Activated CD4-positive, alpha-beta T cell treated with anti-CD3 and anti-CD28 coated beads, Interleukin-2, amount 50 U/mL, for 1 hour (primary cell): ENCODE measurements around the gene WNT3A.

Experiments used
- DNase-seq: peaks from one replicate; pipeline ENCODE4 v3.0.0-alpha.2; 2020

Gene WNT3A

GRCh38 chr1:228088586-228089498 lies 82.0 kb downstream of the WNT3A start:
- no peak for DNase-seq

GRCh38 chr1:228089519-228090380 lies 83.0 kb downstream of the WNT3A start:
- DNase-seq, result no peak

GRCh38 chr1:228090613-228091081 lies 83.8 kb downstream of the WNT3A start:
- no peak for DNase-seq

DNA sequence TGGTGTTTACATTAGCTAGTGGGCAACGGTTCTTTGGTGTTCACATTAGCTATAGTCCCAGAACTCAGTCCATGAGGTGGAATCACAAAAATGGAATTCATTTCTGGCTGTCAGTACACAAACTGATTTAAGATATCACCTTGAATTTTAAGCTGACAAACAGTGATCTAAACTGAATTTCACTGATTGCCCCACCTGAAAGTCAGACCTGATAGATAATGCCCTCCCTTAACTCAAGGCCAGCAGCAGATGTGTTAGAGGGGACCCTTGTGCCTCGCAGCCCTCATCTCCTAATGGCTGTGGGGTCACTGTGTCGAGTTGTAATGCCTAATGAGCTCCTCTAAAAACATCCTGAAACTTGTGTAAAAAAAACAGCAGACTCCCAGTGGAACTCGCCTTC lies 84.3 kb downstream of the WNT3A start:
- no peak for DNase-seq

- no peak for DNase-seq
Measured at GRCh38 chr1:228092342-228093049, 85.7 kb downstream of the WNT3A start.

GRCh38 chr1:228093050-228093906 lies 86.5 kb downstream of the WNT3A start:
- DNase-seq, result no peak

- DNase-seq, result no peak
Measured at GRCh38 chr1:228094432-228095016, 87.7 kb downstream of the WNT3A start.

- DNase-seq, result no peak
Measured at GRCh38 chr1:228095161-228095560, 88.4 kb downstream of the WNT3A start.

DNA sequence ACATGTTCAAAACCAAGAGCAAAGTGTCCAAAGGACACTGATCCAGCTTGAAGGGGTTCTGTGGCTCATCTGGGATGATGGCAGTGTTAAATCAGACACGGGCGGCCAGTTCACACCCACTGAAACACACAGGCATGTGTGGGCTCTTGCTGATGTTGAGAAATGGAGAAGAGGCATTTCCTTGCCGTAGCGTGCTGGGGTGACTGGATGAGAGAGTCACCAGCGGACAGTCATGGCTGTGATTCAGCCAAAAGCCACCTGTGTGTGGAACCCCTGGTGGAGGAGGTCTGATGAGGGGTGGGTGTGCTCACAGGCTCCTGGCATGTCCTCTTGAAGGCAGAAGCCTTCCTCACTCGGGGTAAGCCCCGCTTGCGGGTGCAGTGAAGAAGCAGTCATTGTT lies 89.1 kb downstream of the WNT3A start:
- DNase-seq, result no peak

DNA sequence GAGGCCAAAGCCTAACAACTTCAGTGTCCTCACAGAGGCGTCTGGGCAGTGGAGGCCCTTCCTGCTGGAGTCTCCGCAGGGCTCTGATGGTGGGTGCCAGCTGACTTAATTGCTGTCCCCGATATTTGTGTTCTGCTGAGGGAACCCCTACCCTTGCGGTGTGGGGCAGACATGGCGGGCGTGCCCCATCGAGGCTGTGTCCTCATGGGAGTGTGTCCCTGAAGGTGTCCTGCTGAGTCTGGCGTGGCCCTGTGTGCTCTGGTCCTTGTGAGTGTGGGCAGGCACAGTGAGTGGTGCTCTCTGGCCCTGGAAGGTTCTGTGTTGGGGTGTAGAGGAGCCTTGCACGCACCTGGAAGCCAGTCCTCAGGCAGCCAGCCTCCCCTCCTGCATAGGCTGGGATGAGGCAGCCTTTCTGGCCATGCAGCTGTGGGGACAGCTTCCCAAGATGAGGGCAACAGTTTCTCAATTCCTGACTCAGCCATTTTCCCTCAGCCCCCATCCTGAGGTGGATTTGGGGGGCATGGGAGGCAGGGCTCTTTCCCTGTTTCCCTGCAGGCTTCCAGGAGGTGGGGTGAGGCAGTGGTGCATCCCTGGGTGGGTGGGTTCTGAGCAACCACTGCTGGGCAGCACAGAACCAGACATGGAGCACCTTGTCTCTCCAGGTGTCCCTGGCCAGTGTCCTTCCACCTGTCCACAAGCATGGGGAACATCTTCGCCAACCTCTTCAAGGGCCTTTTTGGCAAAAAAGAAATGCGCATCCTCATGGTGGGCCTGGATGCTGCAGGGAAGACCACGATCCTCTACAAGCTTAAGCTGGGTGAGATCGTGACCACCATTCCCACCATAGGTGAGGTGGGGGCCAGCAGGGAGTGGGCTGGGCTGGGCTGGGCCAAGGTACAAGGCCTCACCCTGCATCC lies 89.9 kb downstream of the WNT3A start:
- no peak for DNase-seq

GRCh38 chr1:228097333-228098081 lies 90.7 kb downstream of the WNT3A start:
- no peak for DNase-seq

GRCh38 chr1:228098323-228098931 lies 91.6 kb downstream of the WNT3A start:
- DNase-seq, result no peak

GRCh38 chr1:228099331-228099732 lies 92.5 kb downstream of the WNT3A start:
- DNase-seq, result no peak

DNA sequence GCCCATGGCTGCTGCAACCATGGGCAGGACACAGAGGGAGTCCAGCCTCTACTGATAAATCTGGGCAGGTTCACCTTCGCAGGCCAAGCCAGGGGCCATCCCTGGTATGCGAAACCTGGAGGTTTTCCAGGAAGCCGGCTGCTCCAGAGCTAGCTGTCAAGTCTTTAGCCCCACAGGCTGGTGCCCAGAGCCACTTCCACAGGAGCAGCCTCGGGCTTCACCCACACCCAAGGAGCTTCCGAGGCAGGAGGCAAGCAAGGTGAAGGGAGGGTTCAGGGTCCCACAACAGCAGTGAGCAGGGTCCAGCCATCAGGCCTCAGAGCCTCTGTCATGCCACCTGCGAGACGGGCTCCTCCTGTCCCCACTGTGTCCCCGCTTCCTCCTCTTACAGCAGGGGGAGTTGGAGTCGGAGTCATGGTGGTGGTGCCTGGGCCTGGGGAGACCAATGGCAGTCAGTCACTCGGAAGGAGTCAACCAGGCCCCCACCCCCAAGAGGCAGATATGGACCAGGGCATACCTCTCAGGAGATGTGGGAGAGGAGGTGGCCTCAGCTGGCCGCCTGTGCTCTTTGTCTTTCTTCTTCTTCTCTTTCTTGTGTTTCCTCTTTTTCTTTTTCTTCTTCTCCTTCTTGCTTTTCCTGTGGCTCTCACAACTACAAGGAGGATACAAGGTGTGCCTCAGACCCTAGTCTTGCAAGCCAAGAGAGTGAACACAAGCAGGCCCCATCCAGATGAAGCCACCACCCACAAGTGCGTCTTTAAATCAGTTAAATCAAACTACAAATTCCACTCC lies 94.2 kb downstream of the WNT3A start:
- no peak for DNase-seq

- no peak for DNase-seq
Measured at GRCh38 chr1:228101614-228101993, 94.8 kb downstream of the WNT3A start.

DNA sequence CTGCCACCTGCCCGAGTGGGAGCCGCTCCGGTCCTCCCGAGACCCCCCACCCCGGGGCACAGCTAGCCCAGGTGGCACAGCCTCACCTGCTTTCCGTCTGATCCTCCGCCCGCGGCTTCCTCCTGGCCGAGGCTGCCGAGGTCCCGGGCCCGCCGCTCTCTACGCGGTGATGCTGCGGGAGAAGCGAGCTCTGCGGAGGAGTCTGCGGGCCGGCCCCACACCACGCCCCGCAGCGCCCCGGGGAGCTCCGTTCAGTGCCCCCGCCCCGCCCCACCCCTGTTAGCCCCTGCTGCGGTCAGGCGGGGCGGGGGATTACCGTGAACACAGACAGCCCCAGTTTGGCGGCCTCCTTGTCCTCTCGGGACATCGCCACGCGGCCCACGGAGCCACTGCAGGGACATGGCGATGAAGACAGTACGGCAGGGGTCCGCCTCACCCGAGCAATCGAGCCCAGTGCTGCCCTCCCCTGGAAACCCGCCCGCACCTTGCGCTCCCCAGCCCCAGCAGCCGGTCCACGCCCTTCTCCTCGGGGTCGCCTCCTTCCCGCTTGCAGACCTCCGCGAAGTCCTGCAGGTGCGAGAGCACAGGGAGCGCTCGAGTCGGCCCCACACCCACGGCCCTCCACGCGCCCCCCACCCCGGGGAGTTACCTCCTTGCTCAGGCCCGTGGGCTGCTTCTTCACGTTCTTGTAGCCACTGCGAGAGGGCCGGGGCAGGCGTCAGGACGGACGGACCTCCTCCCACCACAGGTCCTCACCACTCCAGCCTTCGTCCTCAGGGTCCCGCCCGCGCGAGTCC lies 95.4 kb downstream of the WNT3A start:
- peak; percentile 66 for DNase-seq

- peak; percentile 94 for DNase-seq
Measured at GRCh38 chr1:228102791-228103620, 96.2 kb downstream of the WNT3A start, which contains the start of gene C1orf35. C1orf35 (minus strand) TSS chr1:228103325; CDS start chr1:228103227, 98 bp downstream.
